Measurements from ENCODE around the gene ANXA11. TPM values are rescaled to one million over a fixed set of nuclear protein-coding genes. Genes with fewer than 3 reads are reported as not detected.
A peak's percentile ranks its signal among the peaks of the same experiment; 100 is the strongest.

ANXA11 gene
- total and polyA plus RNA-seq, 2 experiments from 2014 or later, result 42.3 to 70.0 TPM

- no peaks in the 10 kb centered on the region for H3K27me3 ChIP-seq (ENCODE audit: insufficient read depth)
- peaks cover 27% of the 10 kb centered on the region for H3K4me1 Mint-ChIP-seq
- TF ChIP-seq CTCF (conservative IDR thresholded peaks at IDR 0.05; ENCODE audit: low read depth in 2 of 2) (no peak), POLR2AphosphoS5 (IDR thresholded peaks at IDR 0.05; ENCODE audit: low read depth) (no peak), STAT1 (IDR thresholded peaks at IDR 0.05; ENCODE audit: unreplicated experiment) (no peak), NANOG (IDR thresholded peaks at IDR 0.05; ENCODE audit: borderline replicate concordance) (no peak), EZH2 (IDR thresholded peaks at IDR 0.05; ENCODE audit: low read depth, unreplicated experiment) (no peak), ZNF331 (CRISPR knock-in tag; IDR thresholded peaks at IDR 0.05; ENCODE audit: low read depth) (no peak), ETS1 (IDR thresholded peaks at IDR 0.05) (no peak), JUNB (IDR thresholded peaks at IDR 0.05; ENCODE audit: unreplicated experiment) (no peak), REST (IDR thresholded peaks at IDR 0.05; ENCODE audit: unreplicated experiment) (no peak), ZNF462 (CRISPR knock-in tag; IDR thresholded peaks at IDR 0.05) (no peak), CREB1 (CRISPR knock-in tag; IDR thresholded peaks at IDR 0.05; ENCODE audit: low read depth) (no peak), ZNF114 (CRISPR knock-in tag; IDR thresholded peaks at IDR 0.05) (no peak), EZH2phosphoT487 (IDR thresholded peaks at IDR 0.05; ENCODE audit: unreplicated experiment) (no peak)
- H3K4me3 Mint-ChIP-seq, result no peak overlapping the region
- H3K36me3 Mint-ChIP-seq (ENCODE audit: low read depth), result no peaks in the 10 kb centered on the region; the same call in 2 of the 3 replicates
- peaks cover 2% of the 10 kb centered on the region for H4K20me1 ChIP-seq (replicated peaks; ENCODE audit: insufficient read depth)
- no peak overlapping the region for H3K4me2 ChIP-seq
- no peaks in the 10 kb centered on the region for H3K9me2 ChIP-seq (ENCODE audit: insufficient read depth)
- H3K4me3 ChIP-seq, result no peak overlapping the region
- H3K27me3 Mint-ChIP-seq (ENCODE audit: insufficient read depth, low read depth, poor library complexity), result peaks cover 5% of the 10 kb centered on the region
- H3K36me3 ChIP-seq (ENCODE audit: insufficient read depth), result no peaks in the 10 kb centered on the region
- H3K79me2 ChIP-seq (replicated peaks; ENCODE audit: insufficient read depth), result no peaks in the 10 kb centered on the region
- H3K4me1 ChIP-seq (ENCODE audit: insufficient read depth), result peaks cover 8% of the 10 kb centered on the region; the same call in 1 of the 2 replicates
- ATAC-seq (peak; percentile 50), DNase-seq (ENCODE audit: low spot score) (peak; percentile 33)
- no peaks in the 10 kb centered on the region for H3F3A ChIP-seq (replicated peaks; ENCODE audit: low read depth)
- no peak overlapping the region for H3K27ac Mint-ChIP-seq
- no peak overlapping the region for H2AFZ ChIP-seq
- H3K27ac ChIP-seq (ENCODE audit: low read depth), result no peak overlapping the region
- H3K9me3 Mint-ChIP-seq, result no peaks in the 10 kb centered on the region
Measured at GRCh38 chr10:80171248-80171660, 34.1 kb downstream of the ANXA11 start.

Data from GM23338 (cell line).